Stimulated activated CD4-positive, alpha-beta T cell treated with anti-CD3 and anti-CD28 coated beads, Interleukin-1b, Interleukin-23, amount 100 ng/mL, for 48 hours (primary cell): ENCODE measurements around the gene FXYD5.

Source experiments
- DNase-seq: peaks from one replicate; pipeline ENCODE4 v3.0.0-alpha.2; 2020

The FXYD5 gene

DNA sequence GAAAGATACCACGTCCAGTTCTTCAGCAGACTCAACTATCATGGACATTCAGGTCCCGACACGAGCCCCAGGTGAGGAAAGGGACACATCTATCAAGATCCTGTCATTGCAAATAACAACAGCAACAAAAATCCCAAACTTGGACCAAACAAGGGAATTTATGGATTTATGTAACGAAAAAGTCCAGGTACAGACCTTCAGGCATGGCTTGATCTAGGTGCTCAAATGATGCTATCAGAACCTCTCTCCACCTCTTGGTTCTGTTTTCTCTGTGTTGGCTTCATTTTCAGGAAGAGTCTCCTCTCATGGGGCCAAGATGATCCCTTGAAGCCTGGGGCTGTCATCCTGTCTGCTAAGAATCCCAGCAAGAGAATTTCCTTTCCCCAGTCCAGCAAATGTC is 2.9 kb downstream of the FXYD5 start:
- DNase-seq: no peak

GRCh38 chr19:35159606-35160005 is 5.1 kb downstream of the FXYD5 start:
- no peak for DNase-seq

DNA sequence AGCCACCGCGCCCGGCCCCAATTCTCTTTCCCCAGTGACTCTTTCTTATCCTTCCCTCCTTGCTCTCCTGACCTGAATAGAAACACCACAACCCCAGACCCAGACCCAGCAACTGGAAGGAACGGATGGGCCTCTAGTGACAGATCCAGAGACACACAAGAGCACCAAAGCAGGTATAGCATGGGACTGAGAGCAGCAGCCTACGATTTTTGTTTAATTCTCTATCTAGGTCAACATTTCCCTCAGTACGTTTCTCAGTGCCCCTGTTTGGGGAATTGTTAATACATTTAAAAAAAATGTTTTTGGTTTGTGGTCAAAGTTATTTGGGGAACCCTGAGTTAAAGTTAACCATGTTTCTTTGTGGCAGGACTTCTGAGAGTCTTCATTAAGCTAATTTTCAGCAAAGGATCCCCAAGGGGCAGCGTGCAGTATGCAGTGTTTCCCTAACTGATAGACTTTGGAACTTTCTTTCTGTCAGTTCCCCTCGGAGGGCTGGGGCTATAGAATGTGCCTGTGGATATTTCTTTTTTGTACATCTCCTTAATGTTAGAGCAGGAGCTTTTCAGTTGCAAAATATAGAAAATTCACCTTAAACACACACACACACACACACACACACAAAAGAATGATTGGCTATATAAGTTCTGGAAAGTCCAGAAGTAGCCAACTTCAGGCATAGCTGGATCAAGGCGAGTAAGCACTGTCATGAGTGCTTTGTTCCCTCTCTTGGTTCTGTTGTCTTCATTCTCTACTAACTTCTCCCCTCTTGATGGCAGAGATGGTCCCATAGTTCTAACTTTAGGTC is 6.3 kb downstream of the FXYD5 start:
- DNase-seq: no peak

DNA sequence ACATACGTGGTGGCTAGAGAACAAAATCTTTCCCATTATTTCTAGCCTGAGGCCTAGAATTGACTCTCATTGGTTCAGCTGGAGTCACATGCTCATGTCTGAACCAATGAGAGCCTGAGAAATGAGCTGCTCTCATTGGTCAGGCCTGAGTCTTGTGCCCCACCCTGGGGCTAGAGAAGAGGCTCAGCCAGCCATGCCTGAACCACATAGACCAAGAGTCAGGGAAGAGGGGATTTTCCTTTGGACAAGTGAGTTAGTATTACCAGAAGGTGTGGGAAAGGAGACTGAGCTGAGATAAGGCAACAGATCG is 6.9 kb downstream of the FXYD5 start:
- no peak for DNase-seq

DNA sequence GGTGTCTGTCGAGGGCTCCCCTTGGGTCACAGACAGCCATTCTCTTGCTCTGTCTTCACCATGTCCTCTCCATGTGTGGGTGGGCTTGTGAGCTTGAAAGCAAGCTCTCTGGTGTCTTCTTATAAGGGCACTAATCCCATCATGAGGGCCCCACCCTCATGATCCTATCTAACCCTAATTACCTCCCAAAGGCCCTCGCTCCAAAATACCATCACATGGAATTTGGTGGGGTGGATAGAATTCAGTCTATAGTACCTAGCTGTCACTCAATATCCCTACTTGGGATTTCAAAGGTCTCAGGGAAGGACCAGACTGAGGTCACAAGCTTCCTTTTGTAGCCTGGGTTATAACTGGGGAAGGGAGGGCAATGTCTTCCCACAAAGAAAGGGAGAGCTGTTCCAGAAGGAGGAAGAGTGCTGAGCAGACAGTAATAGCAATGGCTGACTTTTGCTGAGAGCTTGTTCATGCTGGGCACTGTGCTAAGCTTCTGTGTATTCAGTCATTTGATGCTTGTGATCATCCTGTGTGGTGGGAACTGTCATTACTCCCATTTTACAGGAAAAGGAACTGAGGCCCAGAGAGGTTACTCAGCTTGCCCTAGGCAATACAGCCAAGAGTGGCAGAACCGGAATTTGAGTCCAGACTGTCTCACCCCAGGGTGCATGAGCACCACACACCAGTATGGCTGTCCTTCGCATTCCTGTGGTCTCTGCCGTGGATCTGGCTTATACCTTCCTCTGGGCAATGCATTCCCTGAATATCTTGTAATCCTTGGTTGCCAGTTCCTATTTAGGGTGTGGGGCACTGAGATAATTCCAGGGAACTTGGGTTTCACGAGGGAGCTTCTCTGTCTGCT is 8.2 kb downstream of the FXYD5 start:
- DNase-seq: no peak

DNA sequence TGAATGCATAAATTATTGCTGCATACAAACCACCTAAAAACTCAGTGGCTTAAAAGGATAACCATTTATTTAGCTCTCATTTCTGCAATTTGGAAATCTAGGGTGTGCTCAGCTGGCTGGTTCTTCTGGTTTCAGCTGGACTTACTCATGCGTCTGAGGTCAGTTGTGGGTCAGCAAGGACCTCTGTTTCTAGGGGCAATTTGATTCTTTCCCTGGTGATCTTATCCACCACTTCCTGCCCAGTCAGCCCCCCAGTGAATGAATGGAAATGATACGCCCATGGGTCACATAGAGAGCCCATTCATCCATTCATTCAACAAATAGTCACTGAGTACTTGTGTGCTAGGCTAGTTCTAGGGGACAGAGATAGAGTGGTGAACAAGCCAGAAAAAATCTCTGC is 9.9 kb downstream of the FXYD5 start:
- DNase-seq: no peak

- DNase-seq: no peak
Measured at GRCh38 chr19:35165200-35166058, 10.9 kb downstream of the FXYD5 start.

- DNase-seq: no peak
Measured at GRCh38 chr19:35166100-35167063, 11.8 kb downstream of the FXYD5 start.

DNA sequence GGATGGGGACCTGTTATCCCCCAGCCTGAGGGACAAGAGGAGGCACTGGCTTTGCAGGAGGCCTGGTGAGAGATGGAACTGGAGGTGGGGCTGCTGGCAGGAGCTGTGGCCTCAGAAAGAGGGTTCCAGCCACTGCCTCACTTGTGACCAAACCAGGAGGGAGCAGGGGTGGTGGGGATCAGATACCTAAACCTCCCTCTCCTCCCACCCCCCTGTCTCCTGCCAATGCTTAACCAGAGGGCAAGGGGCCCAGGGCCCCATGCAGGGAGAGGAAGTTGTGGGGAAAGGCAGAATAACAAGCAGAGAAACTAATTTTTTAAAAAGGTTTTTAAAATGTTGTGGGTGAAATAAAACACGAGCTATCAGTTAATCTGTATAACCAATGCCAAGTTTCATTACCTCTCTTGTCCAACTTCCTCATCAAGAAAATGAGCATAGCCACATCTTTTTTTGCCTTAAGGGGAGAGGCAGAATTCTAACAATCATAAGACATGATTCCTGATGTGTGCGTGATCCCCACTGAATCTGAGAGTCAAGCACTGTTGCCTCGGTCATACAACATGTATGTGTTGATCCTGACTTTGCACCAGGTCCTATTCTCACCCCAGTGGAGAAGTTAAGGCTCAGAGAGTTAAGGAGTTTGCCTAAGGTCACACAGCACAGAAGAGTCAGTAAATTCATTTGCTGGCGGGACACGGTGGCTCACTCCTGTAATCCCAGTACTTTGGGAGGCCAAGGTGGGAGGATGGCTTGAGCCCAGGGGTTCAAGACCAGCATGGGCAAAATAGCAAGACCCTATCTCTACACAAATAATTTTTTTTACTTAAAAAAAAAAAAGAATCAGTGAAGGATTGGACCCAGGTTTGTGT is 12.9 kb downstream of the FXYD5 start:
- no peak for DNase-seq

DNA sequence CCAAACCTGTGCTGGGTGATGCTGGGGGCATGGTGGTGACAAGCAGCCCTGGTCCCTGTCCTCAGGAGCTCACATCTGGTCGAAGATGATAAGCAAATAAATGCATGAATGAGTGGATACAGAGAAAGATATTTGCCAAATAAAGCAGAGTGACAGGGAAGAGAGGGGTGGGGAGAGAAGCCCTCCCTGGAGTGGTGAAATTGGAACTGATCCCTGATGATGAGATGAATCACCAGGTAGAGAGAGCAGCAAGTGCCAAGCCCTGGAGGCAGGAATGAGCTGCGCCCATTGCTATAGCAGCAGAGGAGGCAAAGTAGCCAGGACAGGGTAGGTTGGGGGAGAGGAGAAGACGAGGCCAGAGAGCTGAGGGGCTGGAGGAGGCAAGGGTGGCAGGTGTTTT is 13.7 kb downstream of the FXYD5 start:
- no peak for DNase-seq

DNA sequence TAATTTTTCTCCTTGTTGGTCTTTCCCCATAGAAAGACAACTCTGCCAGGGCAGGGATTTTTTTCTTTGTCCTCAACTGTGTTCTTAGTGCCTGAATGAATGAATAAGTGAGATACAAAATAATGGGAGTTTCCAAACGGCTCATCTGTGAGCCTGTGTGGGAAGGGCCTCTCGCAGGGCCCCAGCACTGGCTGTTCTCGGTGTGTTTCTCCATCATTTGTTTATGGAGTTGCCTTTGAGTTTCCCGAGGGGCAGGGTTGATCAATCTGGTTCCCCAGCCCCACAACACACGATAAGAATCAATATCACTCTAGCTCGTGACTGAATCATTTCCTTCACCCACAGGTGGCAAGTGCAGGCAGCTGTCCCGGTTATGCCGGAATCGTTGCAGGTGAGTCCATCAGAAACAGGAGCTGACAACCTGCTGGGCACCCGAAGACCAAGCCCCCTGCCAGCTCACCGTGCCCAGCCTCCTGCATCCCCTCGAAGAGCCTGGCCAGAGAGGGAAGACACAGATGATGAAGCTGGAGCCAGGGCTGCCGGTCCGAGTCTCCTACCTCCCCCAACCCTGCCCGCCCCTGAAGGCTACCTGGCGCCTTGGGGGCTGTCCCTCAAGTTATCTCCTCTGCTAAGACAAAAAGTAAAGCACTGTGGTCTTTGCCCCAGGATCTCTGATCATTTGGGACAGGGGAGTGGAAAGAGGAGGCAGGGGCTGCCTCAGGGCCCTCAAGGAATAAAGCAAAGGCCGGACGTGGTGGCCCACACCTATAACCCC is 14.9 kb downstream of the FXYD5 start:
- DNase-seq: no peak

- DNase-seq: no peak
Measured at GRCh38 chr19:35170359-35171061, 16.0 kb downstream of the FXYD5 start.

DNA sequence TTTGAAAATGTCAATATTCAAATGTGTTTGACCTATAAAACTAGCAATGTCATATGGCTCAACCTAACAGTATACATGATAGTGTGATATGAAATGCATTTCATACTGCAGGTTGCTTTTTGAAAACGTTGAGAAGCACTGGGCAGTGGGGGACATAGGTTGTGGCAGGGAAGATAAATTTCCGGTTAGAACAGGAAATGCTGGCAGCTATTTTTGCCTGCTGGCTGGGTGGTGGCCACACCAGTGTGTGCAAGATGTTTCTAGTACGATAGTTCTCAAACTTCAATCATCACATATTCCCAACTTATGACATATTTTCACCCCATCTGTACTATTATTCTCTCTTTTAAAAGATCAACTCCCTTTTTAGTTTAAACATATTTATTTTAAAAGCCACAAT is 17.2 kb downstream of the FXYD5 start:
- DNase-seq: no peak

GRCh38 chr19:35174226-35174625 is 19.7 kb downstream of the FXYD5 start:
- DNase-seq: no peak

- DNase-seq: no peak
Measured at GRCh38 chr19:35176181-35176570, 21.6 kb downstream of the FXYD5 start.

DNA sequence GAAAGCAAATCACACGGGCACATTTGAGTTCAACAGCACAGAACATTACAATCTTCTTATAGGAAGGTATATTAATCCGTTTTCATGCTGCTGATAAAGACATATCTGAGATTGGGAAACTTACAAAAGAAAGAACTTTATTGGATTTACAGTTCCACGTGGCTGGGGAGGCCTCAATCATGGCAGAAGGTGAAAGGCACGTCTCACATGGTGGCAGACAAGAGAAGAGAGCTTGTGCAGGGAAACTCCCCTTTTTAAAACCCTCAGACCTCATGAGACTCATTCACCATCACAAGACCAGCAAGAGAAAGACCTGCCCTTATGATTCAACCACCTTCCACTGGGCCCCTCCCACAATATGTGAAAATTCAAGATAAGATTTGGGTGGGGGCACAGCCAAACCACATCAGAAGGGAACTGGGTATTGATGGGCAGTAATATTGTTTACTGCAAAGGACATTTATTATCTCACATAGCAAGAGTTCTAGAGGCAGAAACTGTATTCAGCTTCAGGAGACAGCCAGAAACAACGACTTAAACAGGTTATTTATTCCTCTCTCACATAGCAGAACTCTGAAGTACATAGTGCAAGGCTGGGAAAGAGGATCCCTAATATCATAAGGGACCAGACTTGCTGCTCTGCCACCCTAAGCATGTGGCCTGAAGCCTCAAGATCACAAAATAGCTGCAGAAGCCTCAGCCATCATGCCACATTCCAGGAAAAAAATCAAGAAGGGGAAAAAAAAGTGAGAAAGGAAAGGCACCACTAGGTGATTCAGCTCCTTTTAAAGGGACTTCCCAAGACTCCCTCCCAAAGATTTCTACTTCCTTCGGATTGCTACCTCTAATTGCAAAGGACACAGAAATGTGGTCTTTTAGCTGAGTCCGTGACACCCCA is 23.1 kb downstream of the FXYD5 start:
- DNase-seq: no peak

DNA sequence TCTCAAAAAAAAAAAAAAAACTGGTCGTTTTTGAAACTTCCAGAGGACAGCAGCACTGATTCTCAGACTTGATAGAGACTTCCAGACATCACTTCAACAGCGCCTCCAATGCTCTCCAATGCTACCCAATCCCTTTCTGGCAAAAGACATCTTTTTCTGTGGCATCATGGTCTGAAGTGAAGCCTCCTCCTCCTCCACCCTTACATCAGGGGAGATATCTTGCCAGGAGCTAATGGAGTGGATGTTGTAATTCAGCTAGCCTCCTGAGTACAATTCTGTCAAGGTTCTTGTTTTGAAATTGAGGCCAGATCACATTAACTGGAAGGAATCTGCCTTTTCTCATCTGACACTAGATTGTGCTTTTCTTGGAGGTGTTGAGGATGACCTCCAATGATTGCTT is 24.2 kb downstream of the FXYD5 start:
- no peak for DNase-seq

GRCh38 chr19:35179830-35180229 is 25.3 kb downstream of the FXYD5 start:
- no peak for DNase-seq

DNA sequence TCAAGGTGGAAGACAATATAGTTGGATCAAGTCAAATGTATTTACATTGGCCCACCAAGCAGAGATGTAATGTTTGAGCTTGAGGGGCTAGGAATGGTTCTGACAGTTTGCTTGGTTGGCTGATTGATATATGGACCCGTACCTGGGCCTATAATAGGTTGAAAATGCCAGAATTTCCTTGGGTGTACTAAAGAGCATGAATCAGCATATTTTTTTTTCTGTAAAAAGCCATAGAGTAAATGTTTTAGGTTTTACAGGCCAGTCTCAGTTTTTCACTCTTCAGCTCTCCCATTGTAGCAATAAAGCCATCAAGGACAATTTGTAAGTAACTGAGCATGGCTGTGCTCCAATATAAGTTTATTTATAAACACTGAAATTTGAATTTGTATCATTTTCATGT is 26.9 kb downstream of the FXYD5 start:
- no peak for DNase-seq
